GM18858 (cell line): ENCODE measurements around the gene RENBP.

Source experiments
- ATAC-seq: cut with Tn5 transposase; IDR thresholded peaks from one replicate; pipeline ENCODE4 v1.9.1; 2021; ENCODE audit not compliant: unreplicated experiment

Gene RENBP

DNA sequence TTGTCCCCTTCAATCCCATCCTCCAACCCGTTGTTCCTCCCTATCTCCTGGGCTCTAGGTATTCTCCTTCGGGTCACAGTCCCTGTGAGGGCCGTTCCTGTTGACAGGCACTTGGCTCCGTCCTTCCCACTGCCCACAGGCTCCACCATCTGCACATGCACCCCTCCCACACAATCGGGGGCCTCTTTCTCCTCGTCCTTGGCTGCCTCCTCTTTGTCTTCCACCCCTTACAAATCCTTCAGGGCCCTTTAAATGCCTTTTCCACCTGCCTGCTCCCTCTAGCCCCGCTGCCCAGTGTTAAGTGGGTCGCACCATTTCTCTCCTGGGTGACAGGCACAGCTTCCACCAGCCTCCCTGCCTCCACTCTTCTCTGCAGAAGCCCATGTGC is 42.7 kb downstream of the RENBP start:
- ATAC-seq = no peak

- peak; percentile 65 for ATAC-seq
These were observed 43.4 kb downstream of the RENBP start for GRCh38 chrX:153900831-153901752.

GRCh38 chrX:153897899-153898298 is 46.5 kb downstream of the RENBP start:
- ATAC-seq = no peak

DNA sequence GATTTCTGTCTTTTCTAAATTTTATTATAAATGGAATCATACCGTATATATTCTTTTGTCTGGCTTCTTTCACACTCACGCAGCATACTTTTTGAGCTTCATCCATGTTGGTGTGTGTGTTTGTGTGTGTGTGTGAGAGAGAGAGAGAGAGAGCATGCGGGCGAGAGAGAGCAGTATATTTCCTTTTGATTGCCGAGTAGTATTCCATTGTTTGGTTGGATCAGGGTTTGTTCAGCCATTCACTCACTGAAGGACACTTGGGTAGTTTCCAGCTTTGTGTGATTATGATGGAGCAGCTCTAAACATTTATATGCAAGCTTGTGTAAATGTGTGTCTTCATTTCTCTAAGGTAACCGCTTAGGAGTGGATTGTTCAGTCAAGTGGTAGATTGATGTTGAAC is 55.3 kb downstream of the RENBP start:
- ATAC-seq = no peak

DNA sequence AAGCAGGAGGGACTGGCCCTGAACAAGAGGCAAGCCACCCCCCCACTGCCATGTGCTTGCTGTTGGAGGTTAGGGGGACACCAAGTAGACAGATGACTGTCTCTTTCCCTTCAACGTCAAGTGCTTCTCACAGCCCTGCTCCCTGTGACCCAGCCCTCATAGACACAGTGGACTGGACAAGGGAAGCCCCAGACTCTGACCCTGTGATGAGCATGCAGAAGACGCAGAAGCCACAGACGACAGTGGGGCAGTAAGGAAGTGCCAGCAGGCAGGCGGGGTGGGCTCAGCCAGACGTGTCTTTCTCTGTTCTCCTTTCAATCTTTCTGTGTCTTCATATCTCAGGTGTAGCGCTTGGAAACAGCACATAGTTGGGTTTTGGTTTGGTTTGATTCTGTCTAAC is 56.1 kb downstream of the RENBP start:
- ATAC-seq = no peak

GRCh38 chrX:153887385-153887784 is 57.1 kb downstream of the RENBP start:
- ATAC-seq = no peak

DNA sequence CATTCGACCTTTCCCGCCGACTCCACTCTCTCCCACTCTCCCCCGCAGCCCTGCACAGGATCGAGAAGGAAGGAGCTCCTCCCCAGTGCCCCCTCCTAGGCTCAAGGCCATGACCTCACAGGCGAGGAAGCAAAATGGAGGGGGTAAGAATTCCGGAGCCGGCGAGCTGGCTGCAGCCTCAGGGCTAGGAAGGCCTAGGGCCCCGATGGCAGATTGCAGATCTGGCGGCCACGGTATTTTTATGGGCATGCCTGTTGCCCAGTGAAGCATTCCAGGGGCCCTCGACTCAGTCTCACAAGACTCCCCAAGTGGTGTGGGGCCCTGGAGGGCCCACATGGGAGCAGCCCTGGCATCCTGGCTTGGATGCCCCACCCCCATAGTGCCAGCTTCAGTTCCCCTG is 57.5 kb downstream of the RENBP start:
- ATAC-seq = no peak

GRCh38 chrX:153885968-153886903 is 58.2 kb downstream of the RENBP start, which contains the start of gene L1CAM:
Gene L1CAM, minus strand, starts transcription at chrX:153886173. Its CDS starts 10,337 bp downstream, at chrX:153875836.
- ATAC-seq = no peak
